GM18508 (cell line): ENCODE measurements around the gene TRERF1.

ENCODE experiments used
- ATAC-seq: cut with Tn5 transposase; IDR thresholded peaks from one replicate; pipeline ENCODE4 v1.9.1; 2021; ENCODE audit warnings: moderate number of reproducible peaks; ENCODE audit not compliant: insufficient read depth, unreplicated experiment

TRERF1 gene

GRCh38 chr6:42427871-42428270 is 23.9 kb downstream of the TRERF1 start:
- no peak for ATAC-seq

- no peak for ATAC-seq
Observed at GRCh38 chr6:42426191-42426590, 25.5 kb downstream of the TRERF1 start.

- ATAC-seq = no peak
Observed at GRCh38 chr6:42424906-42425474, 26.7 kb downstream of the TRERF1 start.

GRCh38 chr6:42423244-42423643 is 28.5 kb downstream of the TRERF1 start:
- ATAC-seq = no peak

- ATAC-seq = no peak
Observed at GRCh38 chr6:42420741-42421140, 31.0 kb downstream of the TRERF1 start.

- no peak for ATAC-seq
Observed at GRCh38 chr6:42419490-42420280, 32.0 kb downstream of the TRERF1 start.

GRCh38 chr6:42418724-42419123 is 33.0 kb downstream of the TRERF1 start:
- no peak for ATAC-seq

GRCh38 chr6:42417641-42418112 is 34.0 kb downstream of the TRERF1 start:
- no peak for ATAC-seq

- ATAC-seq = no peak
Observed at GRCh38 chr6:42411406-42411805, 40.3 kb downstream of the TRERF1 start.

- ATAC-seq = no peak
Observed at GRCh38 chr6:42410861-42411260, 40.9 kb downstream of the TRERF1 start.

GRCh38 chr6:42409581-42409980 is 42.1 kb downstream of the TRERF1 start:
- ATAC-seq = no peak

GRCh38 chr6:42407379-42407778 is 44.3 kb downstream of the TRERF1 start:
- no peak for ATAC-seq

- no peak for ATAC-seq
Observed at GRCh38 chr6:42406306-42407280, 45.1 kb downstream of the TRERF1 start.

GRCh38 chr6:42405021-42405420 is 46.7 kb downstream of the TRERF1 start:
- no peak for ATAC-seq

- no peak for ATAC-seq
Observed at GRCh38 chr6:42404484-42404883, 47.2 kb downstream of the TRERF1 start.

- no peak for ATAC-seq
Observed at GRCh38 chr6:42403831-42404230, 47.9 kb downstream of the TRERF1 start.

- ATAC-seq = no peak
Observed at GRCh38 chr6:42403421-42403820, 48.3 kb downstream of the TRERF1 start.

- peak; percentile 81 for ATAC-seq
Observed at GRCh38 chr6:42402184-42402583, 49.5 kb downstream of the TRERF1 start.

GRCh38 chr6:42401613-42401951 is 50.1 kb downstream of the TRERF1 start:
- no peak for ATAC-seq

GRCh38 chr6:42400886-42401612 is 50.7 kb downstream of the TRERF1 start:
- ATAC-seq = no peak
